OCI-LY3 (cell line): Measurements from ENCODE around the gene ELK3.

Experiments used
- EZH2phosphoT487 ChIP-seq: fragments of 200-600 bp; shearing (Covaris generic); IDR thresholded peaks from 2 replicates; pipeline ENCODE4 v1.6.1; 2018; ENCODE audit warnings: antibody characterized with exemption, mixed run types, low read depth
- TF ChIP-seq, protein P1 (sequence below): fragments of 200-600, 300-600 bp; sonication (generic); IDR thresholded peaks from 2 replicates; pipeline ENCODE4 v1.5.1; 2014; ENCODE audit warnings: antibody characterized with exemption, low read length, low read depth

DNA sequence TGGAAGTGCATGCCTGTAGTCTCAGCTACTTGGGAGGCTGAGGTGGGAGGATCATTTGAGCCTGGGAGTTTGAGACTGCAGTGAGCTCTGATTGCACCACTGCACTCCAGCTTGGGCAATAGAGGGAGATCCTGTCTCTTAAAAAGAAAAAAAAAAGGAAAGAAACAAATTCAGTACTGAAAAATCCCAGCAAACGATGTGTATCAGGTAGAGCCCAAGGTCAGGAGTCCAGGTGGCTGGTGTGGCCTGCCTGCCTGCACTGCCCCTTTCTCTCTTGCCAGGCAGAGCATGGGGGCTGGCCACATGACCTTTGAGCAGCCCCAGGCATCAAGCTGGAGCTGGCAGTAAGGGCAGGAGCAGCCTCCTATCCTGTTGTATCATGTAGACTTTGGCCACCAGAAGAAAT is 31.8 kb downstream of the ELK3 start:
- TF ChIP-seq, protein P1, sequence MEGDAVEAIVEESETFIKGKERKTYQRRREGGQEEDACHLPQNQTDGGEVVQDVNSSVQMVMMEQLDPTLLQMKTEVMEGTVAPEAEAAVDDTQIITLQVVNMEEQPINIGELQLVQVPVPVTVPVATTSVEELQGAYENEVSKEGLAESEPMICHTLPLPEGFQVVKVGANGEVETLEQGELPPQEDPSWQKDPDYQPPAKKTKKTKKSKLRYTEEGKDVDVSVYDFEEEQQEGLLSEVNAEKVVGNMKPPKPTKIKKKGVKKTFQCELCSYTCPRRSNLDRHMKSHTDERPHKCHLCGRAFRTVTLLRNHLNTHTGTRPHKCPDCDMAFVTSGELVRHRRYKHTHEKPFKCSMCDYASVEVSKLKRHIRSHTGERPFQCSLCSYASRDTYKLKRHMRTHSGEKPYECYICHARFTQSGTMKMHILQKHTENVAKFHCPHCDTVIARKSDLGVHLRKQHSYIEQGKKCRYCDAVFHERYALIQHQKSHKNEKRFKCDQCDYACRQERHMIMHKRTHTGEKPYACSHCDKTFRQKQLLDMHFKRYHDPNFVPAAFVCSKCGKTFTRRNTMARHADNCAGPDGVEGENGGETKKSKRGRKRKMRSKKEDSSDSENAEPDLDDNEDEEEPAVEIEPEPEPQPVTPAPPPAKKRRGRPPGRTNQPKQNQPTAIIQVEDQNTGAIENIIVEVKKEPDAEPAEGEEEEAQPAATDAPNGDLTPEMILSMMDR, result no peak
- TF ChIP-seq EZH2phosphoT487, result no peak
